ENCODE results near the gene HS6ST2.

Gene HS6ST2

DNA sequence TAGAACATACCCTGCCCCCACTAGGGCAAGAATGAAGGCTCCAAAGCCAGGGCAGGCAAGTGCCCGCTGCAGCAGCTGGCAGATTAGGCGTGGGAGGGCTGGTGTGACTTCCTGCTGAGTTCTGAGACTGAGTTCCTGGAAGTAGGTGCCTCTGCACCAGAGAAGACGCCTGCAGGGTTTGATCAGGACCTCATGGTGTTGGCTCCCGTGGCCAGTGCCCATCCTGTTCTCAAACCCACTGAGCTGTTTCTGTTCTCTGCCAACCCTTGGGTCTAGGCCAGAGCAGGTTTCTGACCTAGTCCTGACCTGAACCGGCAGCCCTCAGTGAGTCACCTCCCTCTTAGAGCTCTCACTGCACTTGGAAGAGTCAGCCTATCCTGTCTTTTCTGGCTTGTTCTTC, 220.7 kb downstream of the HS6ST2 start:
- DNase-seq: peak; percentile 7

DNA sequence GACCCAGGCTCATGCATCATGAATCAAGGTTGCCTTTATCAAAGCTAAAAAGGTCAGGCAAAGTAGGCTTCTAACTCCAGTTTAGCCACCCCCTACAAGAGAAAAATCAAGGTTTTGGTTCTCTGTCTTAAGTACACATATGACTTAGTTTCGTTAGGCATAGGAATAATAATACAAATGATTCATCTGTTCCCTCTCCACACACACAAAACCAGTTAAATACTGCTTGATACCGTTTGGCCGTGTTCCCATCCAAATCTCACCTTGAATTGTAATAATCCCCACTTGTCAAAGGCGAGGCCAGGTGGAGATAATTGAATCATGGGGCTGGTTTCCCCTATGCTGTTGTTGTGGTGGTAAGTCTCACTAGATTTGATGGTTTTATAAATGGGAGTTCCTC, 226.2 kb downstream of the HS6ST2 start:
- no peak for DNase-seq

DNA sequence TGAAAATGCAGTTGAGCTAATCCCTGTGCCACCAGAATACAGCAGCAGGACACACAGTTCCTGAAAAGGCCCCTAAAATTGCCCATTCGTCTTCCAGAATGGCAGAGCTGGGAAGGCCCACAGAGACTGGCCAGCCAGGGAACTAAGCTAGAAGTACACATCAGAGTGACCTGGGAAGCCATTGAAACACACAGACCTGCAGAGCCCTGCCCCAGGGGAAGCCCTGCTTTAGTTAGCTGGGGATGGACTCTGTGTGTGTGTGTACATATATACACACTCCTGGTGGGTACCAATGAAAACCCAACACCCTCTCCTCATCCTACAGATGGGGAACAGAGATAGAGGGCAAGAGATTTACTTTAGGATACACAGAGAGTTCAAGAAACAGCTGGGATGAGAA, 227.7 kb downstream of the HS6ST2 start:
- DNase-seq: no peak

DNA sequence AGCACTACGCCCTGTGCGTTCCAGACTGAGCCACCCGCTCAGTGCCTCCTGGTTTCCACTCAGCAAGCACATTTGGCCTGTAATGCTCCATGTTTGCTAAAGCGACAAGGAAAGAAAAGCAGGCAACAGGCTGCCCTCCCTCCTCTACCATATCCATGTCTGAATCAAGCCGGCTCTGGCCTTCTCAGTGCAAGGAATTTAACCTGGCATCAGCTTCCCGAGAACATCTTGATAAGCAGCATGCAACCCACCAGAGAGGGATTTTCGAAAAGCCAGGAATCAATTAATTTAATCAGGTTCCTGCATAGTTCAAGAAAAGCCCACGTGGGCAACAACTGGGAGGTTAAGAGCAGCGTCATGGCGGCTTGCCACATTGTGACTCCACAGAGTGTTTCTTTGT, 228.2 kb downstream of the HS6ST2 start:
- no peak for DNase-seq

DNA sequence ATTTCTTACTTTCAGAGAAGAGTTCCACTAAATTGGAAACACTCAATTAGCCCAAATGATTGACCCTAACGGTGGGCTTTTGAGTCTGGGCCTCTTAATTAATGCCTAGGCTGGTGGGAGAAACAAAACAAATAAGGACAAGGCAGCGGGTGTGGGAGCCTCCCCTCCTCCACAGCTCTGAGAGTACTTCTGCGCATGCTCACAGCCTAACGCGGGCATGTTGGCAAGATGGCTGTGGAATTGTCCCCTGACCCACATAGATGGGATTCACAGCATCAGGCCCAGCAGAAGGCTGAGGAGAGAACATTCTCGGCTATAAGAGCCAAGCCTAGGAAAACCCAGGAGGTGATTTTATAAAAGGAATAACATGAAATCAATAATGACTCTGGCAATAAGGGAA, 230.1 kb downstream of the HS6ST2 start:
- no peak for DNase-seq

DNA sequence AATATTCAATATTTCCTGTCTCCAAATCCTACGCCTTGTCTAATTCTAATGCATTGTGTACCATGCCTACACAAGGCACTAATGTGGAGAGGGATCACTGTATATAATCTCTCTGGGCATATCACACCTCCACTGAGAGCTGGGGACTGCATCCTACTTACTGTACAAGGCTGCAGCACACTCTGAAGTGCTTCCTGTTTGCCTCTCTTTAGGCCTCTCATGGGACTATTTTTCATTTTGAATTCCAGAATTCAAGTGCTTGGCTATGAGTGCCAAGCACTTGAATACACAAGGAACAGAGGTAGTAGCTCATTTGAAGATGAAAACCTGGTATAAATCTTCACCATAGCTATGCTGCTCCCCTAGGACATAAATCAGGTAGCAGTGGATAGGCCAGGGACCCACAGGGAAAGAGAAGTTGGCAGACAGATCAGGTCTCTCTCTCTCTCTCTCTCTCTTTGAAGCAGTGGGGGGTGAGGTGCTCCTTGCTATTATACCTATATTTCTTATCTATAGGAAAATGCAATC, 239.9 kb downstream of the HS6ST2 start:
- no peak for DNase-seq

DNA sequence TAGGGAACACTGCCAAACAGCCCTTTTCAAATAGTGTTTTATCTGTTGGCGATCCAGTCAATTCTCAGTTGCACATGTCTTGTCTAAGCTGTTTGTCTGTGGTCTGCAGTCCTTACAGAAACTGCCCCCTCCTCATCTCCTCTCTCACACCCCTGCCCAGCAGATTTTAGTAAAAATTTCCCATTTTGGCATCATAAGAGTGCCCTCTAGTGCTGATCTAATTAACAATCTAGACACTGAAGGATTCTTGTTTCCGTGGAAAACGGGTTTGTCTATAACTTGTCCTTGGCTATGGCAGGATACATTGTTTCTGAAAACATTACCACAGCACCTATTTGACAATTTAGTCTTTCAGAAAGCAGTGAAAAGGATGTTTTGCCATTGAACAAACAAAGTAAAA, 242.4 kb downstream of the HS6ST2 start:
- no peak for DNase-seq

DNA sequence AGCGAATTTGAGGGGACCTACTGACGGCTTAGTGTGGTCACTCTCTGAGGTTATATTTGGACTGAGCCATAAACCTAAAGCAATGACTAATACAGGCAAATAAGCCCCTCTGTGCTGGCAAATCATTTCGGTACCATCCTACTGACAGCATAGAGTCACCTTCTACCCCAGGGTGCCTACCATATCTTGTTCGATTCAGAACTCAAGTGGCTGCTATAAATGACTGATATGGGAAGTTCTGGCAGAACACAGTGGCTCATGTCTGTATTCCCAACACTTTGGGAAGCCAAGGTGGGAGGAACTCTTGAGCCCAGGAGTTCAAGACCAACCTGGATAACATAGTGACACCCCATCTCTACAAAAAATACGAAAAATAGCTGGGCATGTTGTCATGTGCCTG, 243.5 kb downstream of the HS6ST2 start:
- DNase-seq: no peak

DNA sequence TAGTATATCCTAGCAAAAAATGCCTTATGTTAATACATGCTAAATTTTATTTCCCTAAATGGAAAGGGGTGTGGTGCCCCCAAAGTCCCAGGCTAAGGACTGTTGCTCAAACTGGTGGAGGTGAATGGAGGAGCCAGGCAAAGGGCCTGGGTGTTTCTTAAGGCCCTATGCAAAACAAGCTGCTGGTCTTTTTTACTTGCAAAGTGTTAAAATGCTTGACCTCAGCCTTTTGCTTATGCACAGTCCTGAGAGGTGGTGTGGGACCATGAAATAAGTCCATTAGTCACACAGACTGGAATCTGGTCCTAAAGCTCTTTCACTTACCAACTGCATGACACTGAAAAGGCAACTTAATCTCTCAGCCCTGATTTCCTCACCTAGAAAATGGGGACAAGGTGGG, 246.1 kb downstream of the HS6ST2 start:
- no peak for DNase-seq

DNA sequence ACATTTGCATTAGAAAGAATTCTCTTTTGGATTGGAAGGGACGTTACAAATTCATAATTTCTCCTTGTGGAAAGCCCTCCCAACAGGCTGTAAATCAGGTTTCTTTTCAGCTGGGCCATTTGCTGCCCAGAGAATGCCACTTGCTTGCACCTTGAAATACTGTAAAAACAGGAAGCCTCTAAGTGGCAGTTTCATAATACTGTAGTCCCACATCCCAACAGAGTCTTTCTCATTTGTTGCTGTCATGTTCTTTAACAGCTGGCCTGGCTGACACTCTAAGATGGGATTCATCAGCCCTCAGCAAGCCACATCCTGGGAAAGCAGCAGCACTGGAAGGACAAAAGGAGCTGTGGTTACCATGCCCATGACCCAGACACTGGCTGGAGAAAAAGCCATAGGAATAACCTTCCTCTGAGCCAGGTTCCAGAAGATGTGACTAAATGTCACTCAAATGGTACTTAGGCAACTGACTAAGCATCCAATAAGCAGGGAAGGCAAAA, 247.7 kb downstream of the HS6ST2 start:
- DNase-seq: no peak

DNA sequence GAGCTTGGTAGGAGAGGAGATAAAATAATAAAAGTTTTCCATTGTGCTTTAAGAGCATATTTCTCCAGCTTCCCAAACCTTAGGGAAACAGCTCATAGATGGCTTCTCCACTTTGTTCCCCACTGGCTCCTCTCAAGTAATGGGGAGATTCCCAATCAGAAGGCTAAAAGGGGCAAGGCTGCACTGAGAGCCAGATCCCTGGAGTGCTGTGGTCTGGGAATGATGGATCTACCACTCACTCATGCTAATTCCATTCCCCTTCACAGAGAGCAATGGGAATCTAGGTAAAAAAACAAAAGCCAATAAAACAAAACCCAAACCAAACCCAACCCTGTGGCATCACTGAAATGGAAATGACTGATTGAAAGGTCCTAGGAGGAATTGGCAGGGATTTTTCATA, 249.9 kb downstream of the HS6ST2 start:
- DNase-seq: no peak

DNA sequence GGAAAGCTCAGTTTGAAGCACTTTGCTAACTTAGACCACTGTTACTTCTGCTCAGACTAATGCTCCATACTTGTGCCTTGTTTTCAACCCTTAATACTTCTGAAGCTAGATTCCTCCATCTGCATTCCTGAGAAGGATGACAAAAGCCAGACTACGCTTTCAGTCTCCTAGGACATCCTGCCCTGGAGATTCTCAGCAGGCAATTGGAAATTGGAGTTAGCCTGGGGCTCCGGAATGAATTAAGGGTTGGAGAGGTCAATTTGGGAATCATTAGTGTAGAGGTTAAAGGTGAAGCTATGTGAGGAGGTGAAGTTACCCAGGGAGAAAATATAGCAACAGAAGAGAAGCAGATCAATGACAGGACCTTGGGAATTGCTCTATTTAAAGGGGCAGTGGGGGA, 253.7 kb downstream of the HS6ST2 start:
- no peak for DNase-seq

DNA sequence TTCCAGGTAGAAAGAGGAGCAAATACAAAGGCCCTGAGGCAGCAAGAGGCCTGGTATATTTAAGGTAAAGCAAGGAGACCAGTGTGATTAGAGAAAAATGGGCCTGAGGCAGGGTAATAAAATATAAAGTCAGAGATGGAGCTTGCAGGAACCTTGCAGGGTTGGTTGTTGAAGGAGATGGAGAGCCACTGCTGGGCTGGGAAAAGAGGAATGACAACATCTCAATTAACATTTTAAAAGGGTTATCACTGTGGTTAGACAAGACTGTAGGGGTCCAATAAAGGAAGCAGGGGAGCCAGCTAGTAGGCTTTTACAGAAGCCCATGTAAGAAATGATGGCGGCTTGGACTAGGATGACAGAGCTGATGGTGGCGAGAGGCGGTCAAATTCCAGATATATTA, 264.0 kb downstream of the HS6ST2 start:
- no peak for DNase-seq

DNA sequence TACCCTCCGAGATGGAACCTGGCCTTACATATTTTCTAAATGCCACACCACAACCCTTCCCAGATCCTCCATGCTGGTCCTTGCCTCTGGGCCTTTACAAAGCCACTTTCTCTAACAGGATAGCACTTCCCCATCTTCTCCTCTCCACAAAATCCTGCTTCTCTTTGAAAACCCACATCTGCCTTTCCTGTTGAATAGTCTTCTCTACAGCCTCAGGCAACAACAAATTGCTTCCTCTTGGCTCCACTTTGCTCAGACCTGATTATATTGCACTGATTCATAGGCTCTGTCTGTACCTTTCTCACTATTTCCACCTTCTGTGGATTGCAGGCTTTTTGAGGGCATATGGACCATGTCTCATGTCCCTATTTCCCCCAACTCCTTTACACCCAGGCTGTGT, 265.9 kb downstream of the HS6ST2 start:
- DNase-seq: no peak

DNA sequence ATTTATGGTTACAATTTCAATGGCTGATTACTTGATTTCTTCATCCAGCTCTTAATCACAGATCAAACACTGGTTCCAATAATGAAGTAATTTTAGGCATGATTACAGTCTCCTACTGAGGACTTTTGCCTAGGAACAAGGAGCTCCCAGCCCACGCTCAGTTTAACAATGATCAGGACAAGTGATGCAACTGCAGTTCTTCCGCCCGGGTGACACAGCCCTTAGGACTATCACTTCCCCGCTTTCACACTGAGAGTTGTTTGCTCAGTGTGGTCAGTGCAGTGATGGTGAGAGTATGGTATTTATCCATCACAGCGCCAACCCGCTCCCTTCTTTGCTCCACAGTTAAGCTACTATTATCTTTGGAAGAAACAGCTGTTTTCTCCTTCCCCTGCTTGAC, 266.4 kb downstream of the HS6ST2 start:
- DNase-seq: no peak

DNA sequence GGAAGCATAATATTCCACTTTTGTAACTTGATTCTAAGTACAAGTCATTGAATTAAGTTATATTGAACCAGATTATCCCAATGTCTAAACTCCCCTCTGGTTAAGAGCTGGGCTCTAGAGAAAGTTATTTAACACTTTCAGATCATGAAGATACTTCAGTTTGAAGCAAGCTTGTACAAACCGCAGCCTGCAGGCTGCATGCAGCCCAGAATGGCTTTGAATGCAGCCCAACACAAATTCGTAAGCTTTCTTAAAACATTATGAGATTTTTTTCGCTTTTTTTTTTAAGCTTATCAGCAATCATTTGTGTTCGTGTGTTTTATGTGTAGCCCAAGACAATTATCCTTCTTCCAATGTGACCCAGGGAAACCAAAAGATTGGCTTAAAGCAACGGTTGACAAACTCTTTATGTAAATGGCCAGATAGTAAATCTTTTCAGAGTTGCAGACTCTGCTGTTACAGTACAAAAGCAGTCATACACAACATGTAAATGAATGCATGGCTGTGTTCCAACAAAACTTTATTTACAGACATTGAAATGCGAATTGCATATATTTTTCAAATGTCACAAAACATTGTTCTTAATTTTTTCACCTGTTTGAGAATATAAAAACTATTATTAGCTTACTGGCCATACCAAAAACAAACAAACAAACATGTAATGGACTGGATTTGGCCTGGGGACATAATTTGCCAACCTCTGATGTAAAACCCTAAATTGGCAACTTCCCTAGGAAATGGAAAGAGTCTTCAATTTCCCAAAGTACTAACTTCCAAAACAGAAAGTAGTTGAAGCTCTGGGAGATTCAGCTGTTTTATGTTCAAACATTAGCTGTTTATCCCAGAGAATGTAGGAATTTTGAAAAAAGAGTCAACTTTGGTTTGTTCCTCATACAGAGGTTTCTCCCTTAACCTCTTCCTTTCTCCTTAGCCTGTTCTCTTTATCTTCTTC, 268.5 kb downstream of the HS6ST2 start:
- no peak for DNase-seq

DNA sequence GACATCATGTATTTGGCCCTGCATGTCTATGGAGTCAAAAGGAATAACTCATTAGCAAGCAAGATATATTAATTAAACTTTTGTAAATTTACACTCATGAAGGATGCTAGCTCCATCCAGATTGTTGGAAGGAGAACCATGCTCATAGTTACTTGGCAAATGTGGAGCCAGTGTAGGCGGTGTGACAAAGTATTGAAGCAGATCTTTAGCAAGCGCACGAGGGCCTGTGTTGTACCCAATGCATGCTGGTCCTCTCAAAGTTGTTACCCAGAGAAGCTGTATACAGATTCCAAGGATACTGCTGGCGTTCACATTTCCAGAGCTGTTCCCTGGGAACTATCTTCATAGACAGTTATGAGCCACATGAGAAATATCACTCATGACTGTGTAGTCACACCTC, 273.2 kb downstream of the HS6ST2 start:
- DNase-seq: no peak

DNA sequence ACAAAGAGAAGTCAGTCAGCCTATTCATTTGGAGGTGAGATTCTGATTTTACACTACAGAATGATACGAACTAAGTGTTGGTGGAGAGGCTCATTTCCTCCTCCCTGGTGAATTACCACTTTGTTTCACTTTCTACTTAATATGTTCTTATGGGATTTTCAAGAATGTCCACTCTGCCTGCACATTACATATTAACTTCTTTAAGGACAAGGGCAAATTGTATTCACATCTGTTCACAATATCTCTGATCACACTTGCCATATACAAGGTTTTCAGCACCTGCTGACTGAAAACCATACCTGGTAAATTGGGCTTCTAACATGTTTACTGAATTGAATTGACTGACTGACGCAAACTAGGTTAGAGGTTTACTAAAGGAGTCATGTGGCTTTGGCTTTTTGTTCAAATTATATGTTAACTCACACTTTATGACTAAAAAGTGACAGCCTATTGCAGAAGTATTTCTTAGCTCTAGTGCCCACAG, 281.2 kb downstream of the HS6ST2 start:
- no peak for DNase-seq

DNA sequence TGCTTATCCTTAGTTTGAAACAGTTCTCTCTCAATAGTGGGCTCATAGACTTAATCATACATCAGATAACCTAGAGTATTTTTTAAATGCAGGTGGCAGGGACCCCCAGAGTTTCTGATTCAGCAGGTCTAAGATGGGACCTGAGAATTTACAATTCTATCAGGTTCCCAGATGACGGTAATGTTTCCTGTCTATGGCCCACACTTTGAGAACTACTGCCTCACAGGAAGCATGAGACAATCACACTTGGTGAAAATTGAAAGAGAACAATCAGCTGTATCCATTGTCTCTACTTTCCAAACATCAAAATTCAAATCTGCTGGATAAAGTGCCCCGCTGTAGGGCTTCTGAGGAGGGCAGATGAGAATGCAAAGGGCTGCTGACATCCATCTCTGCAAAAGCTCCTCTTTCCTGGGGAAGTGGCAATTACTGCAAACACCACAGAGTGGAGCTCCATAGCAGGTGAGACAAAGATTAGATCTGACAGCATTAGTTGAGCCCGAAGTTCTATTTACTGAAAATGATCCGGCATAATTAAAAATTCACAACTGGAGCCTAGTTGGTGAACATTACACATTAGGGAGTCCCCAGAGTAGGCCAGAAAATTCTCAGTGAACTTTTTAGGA, 281.8 kb downstream of the HS6ST2 start:
- no peak for DNase-seq

DNA sequence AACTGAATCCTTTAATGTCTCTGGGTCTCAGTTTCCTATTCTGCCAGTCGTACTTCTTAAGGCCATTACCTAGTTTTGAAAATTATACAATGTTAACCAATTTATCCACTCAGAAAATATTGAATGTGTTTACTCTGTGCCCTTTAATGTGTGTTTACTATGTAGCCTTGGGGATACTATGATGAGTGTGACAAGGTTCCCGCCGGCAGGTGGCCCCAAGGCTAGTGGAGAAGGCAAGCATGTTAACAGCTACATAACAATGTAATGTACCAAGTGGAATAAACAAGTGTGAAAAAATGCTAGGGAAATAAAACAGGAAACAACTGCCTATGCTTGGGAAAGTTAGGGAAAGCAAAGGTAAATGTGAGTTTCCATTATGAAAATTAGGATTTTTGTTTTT, 282.3 kb downstream of the HS6ST2 start:
- DNase-seq: no peak

DNA sequence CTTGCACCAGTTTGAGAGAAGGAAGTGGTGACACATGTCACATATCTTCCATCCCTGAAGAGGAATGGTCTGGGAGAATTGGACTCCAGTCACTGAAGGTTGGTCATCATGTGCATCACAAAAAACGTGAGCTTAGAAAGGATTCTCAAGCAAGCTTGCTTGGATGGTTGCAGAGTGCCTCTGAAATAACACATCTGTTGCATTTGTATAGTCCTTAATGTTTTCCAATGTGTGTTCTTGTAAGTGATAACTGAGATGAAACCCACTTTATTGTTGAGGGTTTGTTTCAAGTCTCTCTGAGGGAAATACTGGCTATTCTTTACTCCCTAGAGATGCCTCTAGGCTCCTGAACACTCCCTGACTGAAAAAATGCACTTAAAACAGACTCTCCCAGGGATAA, 285.1 kb downstream of the HS6ST2 start:
- no peak for DNase-seq

DNA sequence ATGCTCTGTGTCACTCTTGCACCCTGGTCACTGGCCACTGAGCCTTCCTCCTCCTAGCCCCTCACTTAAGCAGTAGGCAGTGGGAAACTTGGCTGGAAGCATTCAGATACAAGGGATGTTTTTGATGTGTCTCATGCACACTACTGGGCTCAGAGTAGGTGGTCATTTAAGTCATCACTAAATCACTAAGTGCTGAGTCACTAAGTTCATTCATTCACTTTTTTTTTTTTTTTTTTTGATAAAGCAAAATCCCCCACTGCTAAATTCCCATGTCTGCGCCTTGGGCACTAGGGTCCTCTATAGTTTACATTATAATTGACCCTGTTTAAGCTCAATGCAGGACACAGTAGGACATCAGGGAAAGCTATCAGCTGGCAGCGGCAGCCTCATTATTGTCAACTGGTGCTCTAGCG, 287.2 kb downstream of the HS6ST2 start:
- no peak for DNase-seq

DNA sequence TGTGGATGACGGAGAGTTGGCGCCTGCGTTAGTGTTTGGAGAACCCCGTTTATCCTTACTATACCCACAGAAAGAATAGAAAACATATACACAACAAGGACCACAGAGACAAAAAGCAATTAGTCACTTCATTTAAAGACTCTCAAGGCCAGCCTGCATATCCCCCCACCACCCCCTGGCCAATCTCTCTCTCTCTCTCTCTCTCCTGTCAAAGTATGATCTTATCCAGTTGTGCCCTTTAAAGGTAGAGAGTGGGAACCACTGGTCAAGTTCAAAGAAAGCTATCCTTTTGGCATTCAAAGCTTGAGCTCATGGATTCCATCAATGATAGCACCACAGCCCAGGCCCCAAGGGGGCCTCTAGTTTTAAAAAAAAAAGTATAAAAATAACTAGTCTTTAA, 289.3 kb downstream of the HS6ST2 start:
- DNase-seq: no peak

DNA sequence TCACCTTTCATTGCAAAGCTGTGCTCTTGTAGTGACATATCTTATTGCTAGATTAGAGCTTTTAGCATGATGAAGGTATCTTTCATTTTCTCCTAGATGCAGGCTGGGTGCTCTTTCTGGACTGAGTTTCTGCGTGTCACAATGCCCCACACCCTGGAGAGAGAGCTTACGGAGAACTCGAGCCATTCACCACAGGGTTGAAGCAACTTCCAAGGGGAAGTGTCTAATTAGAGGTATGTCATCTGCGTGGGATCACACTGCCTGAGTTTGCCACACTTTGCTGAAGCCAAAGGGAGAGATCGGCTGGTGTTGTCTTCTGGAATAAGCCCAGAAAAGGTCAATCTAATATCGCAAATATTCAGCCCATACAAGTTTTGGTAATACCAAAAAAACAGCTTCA, 290.3 kb downstream of the HS6ST2 start:
- no peak for DNase-seq
